H1 (cell line): ENCODE results near the gene ONECUT2.

Experiments used
- CTCF ChIP-seq, 3 experiments: IDR thresholded peaks; 1 replicate in 2 of 3; 2 replicates in 1 of 3; pipeline versions ENCODE4 v1.5.1 to v1.6.1; 2011; ENCODE audit warnings: low read length in 3 of 3, mild to moderate bottlenecking in 3 of 3, inconsistent platforms in 2 of 3, low read depth in 1 of 3, moderate library complexity in 1 of 3; ENCODE audit not compliant: insufficient read depth in 1 of 3; ENCODE audit errors: control extremely low read depth in 1 of 3
- E2F6 ChIP-seq: IDR thresholded peaks from 2 replicates; pipeline ENCODE4 v1.6.1; 2012; ENCODE audit warnings: inconsistent platforms
- EZH2 ChIP-seq: fragments of 200-600 bp; sonication (generic); IDR thresholded peaks from 2 replicates; pipeline ENCODE4 v1.7.1; 2012; ENCODE audit warnings: low read depth, mild to moderate bottlenecking, moderate library complexity, low read length, inconsistent platforms; ENCODE audit not compliant: severe bottlenecking
- JUND ChIP-seq: IDR thresholded peaks from 2 replicates; pipeline ENCODE4 v1.6.1; 2011; ENCODE audit warnings: mild to moderate bottlenecking, improper control_type of control experiment, low read length
- MAFK ChIP-seq: IDR thresholded peaks from 2 replicates; pipeline ENCODE4 v1.6.1; 2012; ENCODE audit warnings: low read depth, mild to moderate bottlenecking, improper control_type of control experiment, low read length
- POLR2A ChIP-seq, 2 experiments: IDR thresholded peaks; 1 replicate in 1 of 2; 2 replicates in 1 of 2; pipeline ENCODE4 v1.6.1; 2011; ENCODE audit warnings: low read depth in 2 of 2, low read length in 2 of 2, mild to moderate bottlenecking in 2 of 2; ENCODE audit errors: control extremely low read depth in 1 of 2
- POLR2AphosphoS5 ChIP-seq: IDR thresholded peaks from 2 replicates; pipeline ENCODE4 v1.6.1; 2011; ENCODE audit warnings: low read depth, low read length
- ZNF274 ChIP-seq: IDR thresholded peaks from 2 replicates; pipeline ENCODE4 v1.7.0; 2012; ENCODE audit warnings: low read length, borderline replicate concordance; ENCODE audit errors: extremely low read depth

GRCh38 chr18:57434536-57435494, at the start of gene ONECUT2:
- no peak for TF ChIP-seq CTCF (IDR thresholded peaks at IDR 0.05; ENCODE audit: control extremely low read depth in 1 of 3, insufficient read depth in 1 of 3, low read depth in 1 of 3, low read length in 3 of 3)
- TF ChIP-seq POLR2AphosphoS5 = no peak
- TF ChIP-seq E2F6 = no peak
- no peak for TF ChIP-seq POLR2A (IDR thresholded peaks at IDR 0.05; ENCODE audit: control extremely low read depth in 1 of 2, low read depth in 2 of 2, low read length in 2 of 2)
- no peak for TF ChIP-seq ZNF274
- no peak for TF ChIP-seq JUND
- peak; percentile 77 for TF ChIP-seq EZH2
- TF ChIP-seq MAFK = no peak
